LNCaP clone FGC (cell line): ENCODE results near the gene HOXD3.
A peak's percentile ranks its signal among the peaks of the same experiment; 100 is the strongest.

Source experiments
- DNase-seq: peaks from one replicate; pipeline ENCODE4 v3.0.0-alpha.2; 2011; ENCODE audit warnings: low read depth
- H3K4me3 ChIP-seq: 2 replicates; pipeline ENCODE4 v1.5.1; 2011; ENCODE audit warnings: mild to moderate bottlenecking, low read depth, low read length, control low read depth
- TF ChIP-seq, protein P1 (sequence below): IDR thresholded peaks from 2 replicates; pipeline ENCODE4 v1.5.1; 2012; ENCODE audit warnings: mild to moderate bottlenecking; ENCODE audit not compliant: control insufficient read depth, insufficient read depth; ENCODE audit errors: extremely low read depth

HOXD3 gene

GRCh38 chr2:176177580-176178037 lies 20.5 kb downstream of the HOXD3 start:
- TF ChIP-seq, protein P1, sequence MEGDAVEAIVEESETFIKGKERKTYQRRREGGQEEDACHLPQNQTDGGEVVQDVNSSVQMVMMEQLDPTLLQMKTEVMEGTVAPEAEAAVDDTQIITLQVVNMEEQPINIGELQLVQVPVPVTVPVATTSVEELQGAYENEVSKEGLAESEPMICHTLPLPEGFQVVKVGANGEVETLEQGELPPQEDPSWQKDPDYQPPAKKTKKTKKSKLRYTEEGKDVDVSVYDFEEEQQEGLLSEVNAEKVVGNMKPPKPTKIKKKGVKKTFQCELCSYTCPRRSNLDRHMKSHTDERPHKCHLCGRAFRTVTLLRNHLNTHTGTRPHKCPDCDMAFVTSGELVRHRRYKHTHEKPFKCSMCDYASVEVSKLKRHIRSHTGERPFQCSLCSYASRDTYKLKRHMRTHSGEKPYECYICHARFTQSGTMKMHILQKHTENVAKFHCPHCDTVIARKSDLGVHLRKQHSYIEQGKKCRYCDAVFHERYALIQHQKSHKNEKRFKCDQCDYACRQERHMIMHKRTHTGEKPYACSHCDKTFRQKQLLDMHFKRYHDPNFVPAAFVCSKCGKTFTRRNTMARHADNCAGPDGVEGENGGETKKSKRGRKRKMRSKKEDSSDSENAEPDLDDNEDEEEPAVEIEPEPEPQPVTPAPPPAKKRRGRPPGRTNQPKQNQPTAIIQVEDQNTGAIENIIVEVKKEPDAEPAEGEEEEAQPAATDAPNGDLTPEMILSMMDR: no peak
- DNase-seq: no peak
- peak overlapping the region; percentile 44 for H3K4me3 ChIP-seq

DNA sequence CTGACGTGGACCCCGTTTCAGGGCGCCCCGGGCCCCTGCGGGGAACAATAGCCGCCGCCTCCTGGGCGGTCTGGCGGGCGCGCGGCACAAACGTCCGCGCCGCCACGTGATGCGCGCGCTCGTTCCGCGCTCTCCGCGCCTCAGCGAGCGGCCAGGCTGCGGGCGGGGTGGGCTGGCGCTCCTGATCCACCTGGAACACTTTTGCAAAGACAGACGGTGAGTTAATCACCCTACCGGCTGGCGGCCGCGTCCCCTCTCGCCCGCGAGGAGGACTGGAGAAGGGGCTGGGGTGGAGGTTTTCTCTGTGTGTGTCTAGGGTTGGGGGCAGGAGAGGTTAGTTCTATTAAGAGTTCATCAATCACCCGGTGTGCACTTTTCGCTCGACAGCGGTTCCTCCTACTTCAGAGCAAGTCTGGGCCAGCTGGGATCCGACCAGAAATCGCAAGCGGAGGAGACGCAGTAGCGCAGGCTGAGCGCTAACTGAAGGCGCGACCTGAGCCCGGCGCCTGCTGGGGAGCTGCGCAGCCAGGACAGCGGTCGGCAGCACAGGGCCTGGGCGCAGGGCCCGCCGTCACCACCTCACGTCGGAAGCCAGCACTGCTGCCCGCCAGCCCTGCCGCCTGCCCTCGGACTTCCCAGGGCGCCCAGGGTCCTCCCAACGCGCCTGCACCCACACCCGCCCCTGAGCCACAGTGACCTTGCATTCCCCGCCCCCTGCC lies 21.1 kb downstream of the HOXD3 start:
- TF ChIP-seq, protein P1: no peak
- H3K4me3 ChIP-seq: peak overlapping the region; percentile 44
- no peak for DNase-seq

DNA sequence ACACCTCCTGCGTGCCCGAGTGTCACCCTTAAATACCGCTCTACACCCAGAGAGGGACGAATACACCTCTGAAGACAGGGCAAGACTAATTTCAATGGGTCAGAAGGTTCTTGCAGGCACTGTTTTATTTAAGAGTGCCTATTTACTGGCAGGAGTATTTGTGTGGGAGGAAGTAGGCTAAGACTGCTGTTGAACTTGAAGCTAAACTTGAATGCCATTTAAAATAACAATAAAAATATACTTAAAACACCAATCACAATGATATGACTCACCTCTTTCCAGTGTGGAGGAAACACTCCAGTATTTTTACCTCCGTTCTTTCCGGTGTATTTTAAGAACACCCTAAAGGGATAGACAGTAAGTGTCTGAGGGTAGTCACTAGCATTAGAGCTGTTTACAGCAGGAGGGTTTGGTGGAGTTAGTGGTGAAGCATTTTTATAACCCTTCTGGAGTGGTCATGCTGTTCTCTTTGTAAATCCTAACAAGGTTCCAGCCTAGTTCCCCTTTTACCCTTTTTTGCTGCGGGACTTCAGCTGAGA lies 21.7 kb downstream of the HOXD3 start:
- TF ChIP-seq, protein P1: no peak
- H3K4me3 ChIP-seq: no peak overlapping the region
- no peak for DNase-seq

DNA sequence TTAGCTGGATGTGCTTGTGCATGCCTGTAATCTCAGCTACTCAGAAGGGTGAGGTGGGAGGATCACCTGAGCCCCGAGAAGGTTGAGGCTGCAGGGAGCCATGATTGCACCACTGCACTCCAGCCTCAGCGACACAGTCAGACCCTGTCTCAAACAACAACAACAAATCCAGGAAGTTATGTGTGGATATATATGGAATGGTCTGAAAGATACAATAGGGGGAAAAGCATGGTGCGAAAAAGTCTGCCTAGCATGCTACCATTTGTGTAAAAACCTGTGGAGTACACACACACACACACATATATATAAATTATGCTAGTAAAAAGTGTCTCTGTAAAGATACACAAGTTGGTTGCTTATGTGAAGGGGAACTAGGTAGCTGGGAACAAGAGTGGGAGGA lies 24.4 kb downstream of the HOXD3 start:
- TF ChIP-seq, protein P1: no peak
- no peak for DNase-seq
- no peak overlapping the region for H3K4me3 ChIP-seq

- H3K4me3 ChIP-seq: no peak overlapping the region
- TF ChIP-seq, protein P1: no peak
- DNase-seq: no peak
Measured at GRCh38 chr2:176182671-176183070, 25.6 kb downstream of the HOXD3 start.

DNA sequence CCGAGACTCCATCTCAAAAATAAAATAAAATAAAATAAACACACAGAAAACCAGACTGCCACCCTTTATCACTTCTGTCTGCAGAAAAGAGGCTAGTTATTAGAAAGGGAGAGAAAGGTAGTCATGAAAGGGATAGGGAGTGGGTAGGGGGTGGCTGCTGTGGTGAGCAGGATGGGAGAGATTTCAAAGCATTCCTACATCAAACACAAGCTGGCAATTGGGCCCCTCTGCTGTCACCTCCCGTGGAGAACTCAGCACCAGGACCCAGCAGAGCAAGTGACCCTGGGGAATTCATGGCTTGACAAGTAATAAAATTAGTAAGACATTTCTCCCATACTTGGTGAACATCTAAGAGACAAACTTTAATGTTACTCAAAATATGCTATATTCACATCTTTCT lies 27.6 kb downstream of the HOXD3 start:
- DNase-seq: no peak
- no peak overlapping the region for H3K4me3 ChIP-seq
- TF ChIP-seq, protein P1: no peak

DNA sequence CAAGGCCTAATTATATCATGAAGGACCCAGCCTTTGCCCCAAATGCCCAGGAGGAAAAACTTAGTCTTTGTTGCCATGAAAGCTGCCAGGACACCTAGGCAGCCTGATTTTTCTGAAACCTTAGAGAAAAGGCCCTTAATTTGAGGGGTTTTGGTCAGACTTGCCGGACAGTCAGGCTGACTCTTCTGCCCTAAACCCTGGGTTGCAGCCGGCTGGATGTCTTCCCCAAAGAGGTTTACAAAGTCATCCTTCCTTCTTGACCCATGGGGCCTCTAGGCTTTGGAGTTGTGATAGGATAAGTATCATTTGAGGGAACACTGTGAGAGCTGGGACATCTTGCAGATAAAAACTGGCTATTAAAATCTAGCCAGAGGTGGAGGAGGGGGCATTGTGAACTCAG lies 28.9 kb downstream of the HOXD3 start:
- TF ChIP-seq, protein P1: no peak

More for the DNA sequence above, 28.9 kb downstream of the HOXD3 start:
- H3K4me3 ChIP-seq: no peak overlapping the region
- DNase-seq: no peak
